Measurements from ENCODE around the gene DAB1.
"Not testable (repeated sequence)": the region's sequence is repeated elsewhere in the genome, so short reads cannot be mapped to it uniquely, and the experiment has no call there.

DAB1 gene

DNA sequence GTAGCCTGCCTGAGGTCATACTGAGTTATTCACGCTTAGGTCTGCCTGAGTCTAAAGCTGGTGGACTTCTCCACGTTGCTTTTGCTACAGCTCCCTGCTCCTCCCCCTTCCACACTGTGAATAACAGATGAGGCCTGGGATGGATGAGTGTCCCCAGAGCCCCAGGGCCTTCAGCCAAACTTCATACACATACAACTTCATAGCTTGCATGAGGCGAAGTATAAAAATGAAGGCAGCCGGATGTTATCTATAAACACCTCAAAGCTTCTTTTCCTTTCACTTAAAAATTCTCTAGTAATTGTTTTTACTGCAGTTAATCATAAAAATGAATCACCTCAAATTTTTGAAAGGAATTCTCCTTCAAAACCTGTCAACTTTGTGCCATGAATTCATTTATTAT, 70.2 kb downstream of the DAB1 start:
- H3K4me3 ChIP-seq (ENCODE audit: low read depth, low read length), result no peak overlapping the region
- TF ChIP-seq, protein P1, sequence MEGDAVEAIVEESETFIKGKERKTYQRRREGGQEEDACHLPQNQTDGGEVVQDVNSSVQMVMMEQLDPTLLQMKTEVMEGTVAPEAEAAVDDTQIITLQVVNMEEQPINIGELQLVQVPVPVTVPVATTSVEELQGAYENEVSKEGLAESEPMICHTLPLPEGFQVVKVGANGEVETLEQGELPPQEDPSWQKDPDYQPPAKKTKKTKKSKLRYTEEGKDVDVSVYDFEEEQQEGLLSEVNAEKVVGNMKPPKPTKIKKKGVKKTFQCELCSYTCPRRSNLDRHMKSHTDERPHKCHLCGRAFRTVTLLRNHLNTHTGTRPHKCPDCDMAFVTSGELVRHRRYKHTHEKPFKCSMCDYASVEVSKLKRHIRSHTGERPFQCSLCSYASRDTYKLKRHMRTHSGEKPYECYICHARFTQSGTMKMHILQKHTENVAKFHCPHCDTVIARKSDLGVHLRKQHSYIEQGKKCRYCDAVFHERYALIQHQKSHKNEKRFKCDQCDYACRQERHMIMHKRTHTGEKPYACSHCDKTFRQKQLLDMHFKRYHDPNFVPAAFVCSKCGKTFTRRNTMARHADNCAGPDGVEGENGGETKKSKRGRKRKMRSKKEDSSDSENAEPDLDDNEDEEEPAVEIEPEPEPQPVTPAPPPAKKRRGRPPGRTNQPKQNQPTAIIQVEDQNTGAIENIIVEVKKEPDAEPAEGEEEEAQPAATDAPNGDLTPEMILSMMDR (IDR thresholded peaks at IDR 0.05; ENCODE audit: low read depth, low read length), result no peak

DNA sequence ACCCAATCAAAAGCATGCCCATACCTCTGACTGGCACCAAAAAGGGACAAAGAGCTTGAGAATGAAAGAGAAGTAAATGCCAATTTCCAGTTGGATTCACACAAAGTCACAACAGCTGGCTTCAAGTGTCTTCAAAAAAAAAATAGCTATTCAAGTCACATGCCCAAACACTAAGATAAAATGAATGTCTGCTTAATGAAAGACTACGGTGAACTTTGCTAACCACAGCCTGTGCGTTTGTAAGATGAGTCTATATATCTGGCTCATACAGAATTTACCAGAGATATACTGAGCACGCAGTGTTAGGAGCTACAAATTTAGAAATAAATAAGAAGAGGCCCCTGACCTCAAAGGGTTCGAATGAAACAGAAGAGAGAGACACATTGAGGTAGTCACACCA, 73.2 kb downstream of the DAB1 start:
- no peak overlapping the region for H3K4me3 ChIP-seq (ENCODE audit: low read depth, low read length)
- TF ChIP-seq, protein P1 (IDR thresholded peaks at IDR 0.05; ENCODE audit: low read depth, low read length), result no peak

DNA sequence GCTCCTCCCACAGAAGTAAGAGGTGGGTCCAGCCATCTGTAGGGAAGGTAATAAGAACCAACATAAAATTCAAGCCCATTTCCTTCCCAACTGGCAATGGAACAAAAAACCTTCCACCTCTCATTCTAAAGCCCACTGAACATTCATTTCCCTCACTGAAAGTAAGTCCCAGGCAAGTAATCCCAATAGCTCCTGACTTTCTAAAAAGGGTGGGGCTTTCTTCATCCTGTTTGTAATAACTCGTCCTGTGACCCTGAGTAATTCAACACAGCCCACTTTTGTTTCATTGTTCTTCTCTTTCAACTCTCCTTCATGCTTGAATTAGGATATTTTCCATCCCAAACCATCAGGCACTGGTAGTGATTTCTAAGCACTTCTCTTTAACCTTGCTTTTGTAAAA, 74.9 kb downstream of the DAB1 start:
- TF ChIP-seq, protein P1 (IDR thresholded peaks at IDR 0.05; ENCODE audit: low read depth, low read length), result no peak
- H3K4me3 ChIP-seq (ENCODE audit: low read depth, low read length), result no peak overlapping the region

DNA sequence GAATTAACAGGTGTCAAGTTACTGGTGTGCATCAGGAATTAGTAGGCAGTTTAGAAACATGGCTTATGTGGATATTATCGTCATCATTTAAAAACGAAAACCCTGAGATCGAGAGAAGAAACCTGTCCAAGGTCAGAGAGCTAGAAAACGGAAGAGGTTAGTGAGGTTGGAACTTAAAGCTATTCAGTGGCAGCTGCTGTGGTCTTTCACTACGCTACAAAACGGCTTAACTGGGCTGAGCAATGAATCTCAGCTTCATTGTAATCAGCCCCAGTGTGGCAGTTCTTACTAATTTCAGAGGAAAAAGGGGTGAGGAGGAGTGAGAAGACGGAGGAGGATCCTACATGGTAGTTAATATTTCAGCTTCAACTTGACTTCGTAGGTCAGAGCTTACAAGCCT, 77.9 kb downstream of the DAB1 start:
- no peak overlapping the region for H3K4me3 ChIP-seq (ENCODE audit: low read depth, low read length)
- TF ChIP-seq, protein P1 (IDR thresholded peaks at IDR 0.05; ENCODE audit: low read depth, low read length), result no peak

DNA sequence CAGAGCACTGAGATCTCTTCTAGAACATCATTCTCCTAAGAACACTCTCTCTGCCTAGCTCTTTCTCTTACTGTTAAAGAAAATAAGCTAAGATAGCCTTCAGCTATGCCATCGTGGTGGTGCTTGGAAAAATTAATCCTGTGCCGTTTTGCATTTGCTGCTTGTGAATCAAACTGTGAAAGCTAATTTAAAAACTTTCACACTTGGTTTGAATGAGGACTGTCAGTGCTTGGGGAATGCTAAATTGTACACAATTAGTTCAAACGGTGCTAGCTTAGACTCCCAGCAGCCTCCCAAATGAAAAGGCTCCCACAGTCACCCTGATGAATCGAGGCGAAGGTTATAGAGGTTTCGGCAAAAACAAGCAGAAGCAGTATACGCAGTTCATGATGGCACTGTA, 79.6 kb downstream of the DAB1 start:
- no peak overlapping the region for H3K4me3 ChIP-seq (ENCODE audit: low read depth, low read length)

DNA sequence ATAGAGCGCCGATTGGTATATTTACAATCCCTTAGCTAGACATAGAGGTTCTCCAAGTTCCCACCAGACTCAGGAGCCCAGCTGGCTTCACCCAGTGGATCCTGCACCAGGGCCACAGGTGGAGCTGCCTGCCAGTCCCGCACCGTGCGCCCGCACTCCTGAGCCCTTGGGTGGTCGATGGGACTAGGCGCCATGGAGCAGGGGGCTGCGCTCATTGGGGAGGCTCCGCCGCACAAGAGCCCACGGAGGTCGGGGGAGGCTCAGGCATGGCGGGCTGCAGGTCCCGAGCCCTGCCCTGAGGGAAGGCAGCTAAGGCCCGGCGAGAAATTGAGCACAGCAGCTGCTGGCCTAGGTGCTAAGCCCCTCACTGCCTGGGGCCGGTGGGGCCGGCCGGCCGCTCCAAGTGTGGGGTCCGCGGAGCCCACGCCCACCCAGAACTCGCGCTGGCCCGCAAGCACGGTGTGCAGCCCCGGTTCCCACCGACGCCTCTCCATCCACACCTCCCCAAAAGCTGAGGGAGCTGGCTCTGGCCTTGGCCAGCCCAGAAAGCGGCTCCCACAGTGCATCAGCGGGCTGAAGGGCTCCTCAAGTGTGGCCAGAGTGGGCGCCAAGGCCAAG, 80.5 kb downstream of the DAB1 start:
- H3K4me3 ChIP-seq (ENCODE audit: low read depth, low read length), result not testable (repeated sequence)

More for the DNA sequence above, 79.6 kb downstream of the DAB1 start:
- TF ChIP-seq, protein P1 (IDR thresholded peaks at IDR 0.05; ENCODE audit: low read depth, low read length), result no peak

DNA sequence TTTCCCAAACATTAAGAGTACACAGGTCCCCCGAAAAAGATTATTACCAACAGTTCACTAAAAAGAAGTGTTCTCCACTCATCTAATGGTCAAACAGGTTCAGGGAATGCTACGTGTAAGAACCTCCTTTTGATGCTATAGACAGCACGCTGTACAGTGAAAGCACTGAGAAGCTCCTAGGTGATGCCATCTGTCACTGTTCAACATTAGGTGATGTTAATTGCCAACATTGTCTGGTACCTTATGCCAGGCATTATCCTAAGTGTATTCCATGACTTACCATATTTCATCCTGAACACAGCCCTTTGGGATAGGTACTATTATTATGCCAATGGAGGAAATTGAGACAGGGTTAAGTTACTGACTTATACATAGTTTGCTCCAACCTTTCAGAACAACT, 82.1 kb downstream of the DAB1 start:
- TF ChIP-seq, protein P1 (IDR thresholded peaks at IDR 0.05; ENCODE audit: low read depth, low read length), result no peak
- no peak overlapping the region for H3K4me3 ChIP-seq (ENCODE audit: low read depth, low read length)
